ENCODE data around the gene WT1.

The WT1 gene

DNA sequence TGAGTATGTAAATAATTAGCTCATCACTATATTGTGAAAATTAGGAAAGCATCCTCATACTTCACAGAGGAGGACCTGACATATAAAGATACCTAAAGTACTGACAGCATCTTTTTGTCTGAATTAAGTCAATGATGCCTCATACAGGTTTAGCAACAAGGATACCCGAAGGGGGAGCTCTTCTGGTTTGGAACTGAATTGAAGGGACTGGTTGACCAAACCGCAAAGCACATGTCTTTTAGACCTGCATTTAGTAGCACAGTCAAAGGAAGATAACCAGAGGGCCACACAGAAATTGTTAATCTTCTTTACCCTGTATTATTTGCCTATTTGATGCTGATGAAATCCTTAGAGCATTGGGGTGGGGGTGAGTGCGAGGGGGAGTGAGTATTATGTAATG, 12.9 kb upstream of the WT1 start:
- peak; percentile 27; the same call in 1 of the 2 replicates for TF ChIP-seq CTCF (conservative IDR thresholded peaks at IDR 0.05; ENCODE audit: low read length)
- H3K4me3 ChIP-seq (ENCODE audit: low read length): no peak overlapping the region
- no peak for DNase-seq (ENCODE audit: low read depth)

- TF ChIP-seq CTCF (conservative IDR thresholded peaks at IDR 0.05; ENCODE audit: low read length): no peak
- DNase-seq (ENCODE audit: low read depth): no peak
Measured at GRCh38 chr11:32447252-32447651, 11.9 kb upstream of the WT1 start.

DNA sequence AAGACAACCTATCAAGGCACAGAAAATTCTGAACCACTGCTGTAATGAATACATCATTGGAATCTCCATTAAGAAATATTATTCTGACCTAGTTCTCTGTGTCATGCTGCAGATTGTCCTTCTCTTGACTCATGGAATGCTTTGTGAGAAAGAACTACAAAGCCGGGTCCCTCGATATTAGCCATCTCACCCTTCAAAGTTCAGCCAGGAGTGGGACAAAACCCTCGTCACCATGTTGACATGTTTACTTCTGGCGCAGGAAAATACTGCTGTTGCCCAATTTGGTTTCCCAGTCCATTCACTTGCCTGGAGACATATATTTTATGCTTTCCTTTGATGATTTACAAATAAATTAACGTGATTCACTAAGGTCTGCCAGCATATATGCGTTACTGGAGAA, 10.9 kb upstream of the WT1 start:
- no peak for DNase-seq (ENCODE audit: low read depth)
- H3K4me3 ChIP-seq (ENCODE audit: low read length): no peak overlapping the region
- TF ChIP-seq CTCF (conservative IDR thresholded peaks at IDR 0.05; ENCODE audit: low read length): no peak

More at GRCh38 chr11:32447252-32447651, 11.9 kb upstream of the WT1 start:
- H3K4me3 ChIP-seq (ENCODE audit: low read length): no peak overlapping the region

DNA sequence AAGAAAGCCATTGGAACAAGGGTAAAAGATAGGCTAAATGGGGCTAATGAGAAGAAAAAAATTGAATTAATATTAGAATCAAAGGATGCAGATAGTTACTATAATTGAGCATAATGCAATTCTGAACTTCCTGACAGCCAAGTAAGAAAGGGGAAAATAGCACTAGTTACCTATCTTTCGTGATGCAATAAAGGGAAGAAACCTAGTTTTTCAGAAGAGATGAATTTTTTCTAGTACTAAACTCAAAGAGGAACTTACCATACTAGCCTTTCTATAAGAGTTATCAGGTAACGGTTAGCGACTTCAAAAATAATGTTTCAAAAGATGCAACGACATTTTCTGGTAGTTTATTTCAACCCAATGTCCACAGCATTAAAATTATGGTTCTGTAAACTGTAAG, 8.8 kb upstream of the WT1 start:
- DNase-seq (ENCODE audit: low read depth): no peak
- TF ChIP-seq CTCF (conservative IDR thresholded peaks at IDR 0.05; ENCODE audit: low read length): no peak

DNA sequence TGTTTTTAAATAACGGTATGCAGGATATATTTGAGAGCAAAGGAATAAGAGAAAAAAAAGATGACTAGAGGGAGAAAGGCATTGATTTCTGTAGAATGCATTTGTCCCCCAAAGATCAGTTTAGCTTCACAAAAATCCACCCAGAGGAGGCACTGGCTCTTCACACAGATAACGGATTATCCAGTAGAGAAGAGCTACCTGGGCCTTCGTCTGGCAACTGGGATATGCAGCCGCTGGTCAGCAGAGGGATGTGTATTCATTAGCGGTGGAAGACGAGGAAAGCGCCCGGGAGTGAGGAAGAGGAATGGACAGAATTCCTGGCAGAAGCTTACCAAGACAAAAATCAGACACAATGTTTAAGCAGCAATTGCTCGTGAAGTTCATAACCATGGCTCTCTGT, 5.6 kb upstream of the WT1 start:
- DNase-seq (ENCODE audit: low read depth): no peak
- H3K4me3 ChIP-seq (ENCODE audit: low read length): no peak overlapping the region
- no peak for TF ChIP-seq CTCF (conservative IDR thresholded peaks at IDR 0.05; ENCODE audit: low read length)

More for the DNA sequence above, 8.8 kb upstream of the WT1 start:
- no peak overlapping the region for H3K4me3 ChIP-seq (ENCODE audit: low read length)

GRCh38 chr11:32440312-32440908, 5.1 kb upstream of the WT1 start:
- DNase-seq (ENCODE audit: low read depth): no peak

More at GRCh38 chr11:32440312-32440908, 5.1 kb upstream of the WT1 start:
- H3K4me3 ChIP-seq (ENCODE audit: low read length): no peak overlapping the region
- TF ChIP-seq CTCF (conservative IDR thresholded peaks at IDR 0.05; ENCODE audit: low read length): no peak
